Left kidney (tissue), 2 donors: ENCODE results near the gene PITHD1. TPM values are rescaled to one million over a fixed set of nuclear protein-coding genes. Genes with fewer than 3 reads are reported as not detected.
"Not testable (repeated sequence)": the region's sequence is repeated elsewhere in the genome, so short reads cannot be mapped to it uniquely, and the experiment has no call there.

Experiments used
- DNase-seq: peaks from one replicate; pipeline ENCODE4 v3.0.0-alpha.2; 2013
- polyA plus RNA-seq: library from polyadenylated mRNA; unstranded; fragments of 120-200 nt; gene quantifications from one replicate; pipeline ENCODE4 v1.2.1, GENCODE V29; 2013; ENCODE audit not compliant: insufficient read length

The PITHD1 gene
- polyA plus RNA-seq, 1 donor = 68.4 TPM

DNA sequence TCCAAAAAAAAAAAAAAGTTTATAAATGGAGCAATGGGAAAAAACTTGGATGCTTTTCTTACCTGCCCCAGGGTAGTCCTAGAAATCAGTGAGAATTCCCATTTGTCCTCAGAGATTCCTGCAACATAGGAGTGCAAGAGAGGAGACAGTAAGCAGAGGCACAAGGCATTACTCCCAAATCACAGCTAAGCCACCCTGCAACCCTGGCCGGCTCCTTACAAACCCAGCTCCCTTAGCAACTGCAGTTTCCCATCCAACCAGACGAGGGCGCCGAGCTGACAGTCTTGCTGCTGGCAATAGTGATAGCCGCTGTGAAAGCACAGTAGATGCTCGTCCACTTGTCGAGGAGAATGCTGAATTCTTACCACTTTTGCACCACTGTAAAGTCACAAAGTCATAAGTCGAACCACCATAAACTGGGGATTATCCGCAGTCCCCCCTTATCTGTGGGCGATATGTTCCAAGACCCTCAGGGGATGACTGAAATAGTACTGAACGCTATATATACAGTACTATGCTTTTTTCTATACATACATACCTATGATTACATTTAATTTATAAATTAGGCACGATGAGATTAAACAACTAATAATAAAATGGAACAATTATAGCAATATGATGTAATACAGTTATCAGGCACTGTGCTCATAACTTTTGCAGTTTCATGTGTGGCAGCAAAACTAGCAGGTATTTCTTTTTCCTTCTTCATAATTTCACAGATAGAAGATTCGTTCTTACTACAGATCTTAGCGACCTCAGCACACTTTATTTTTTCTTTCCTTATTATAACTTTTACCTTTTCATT lies 6.0 kb upstream of the PITHD1 start:
- peak; percentile 76 for DNase-seq

DNA sequence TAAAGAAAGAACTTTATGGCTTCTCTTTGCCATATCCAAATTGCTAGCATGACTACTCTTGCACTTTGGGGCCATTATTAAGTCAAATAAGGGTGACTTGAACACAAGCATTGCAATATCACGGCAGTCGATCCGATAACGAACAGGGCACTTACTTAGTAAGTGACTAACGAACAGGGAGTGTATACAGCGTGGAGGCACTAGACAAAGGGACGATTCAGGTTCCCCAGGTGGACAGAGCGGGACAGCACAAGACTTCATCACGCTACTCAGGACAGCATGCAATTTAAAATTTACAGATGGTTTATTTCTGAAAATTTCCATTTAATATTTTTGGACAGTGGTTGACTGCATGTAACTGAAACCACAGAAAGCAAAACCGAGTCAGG lies 5.4 kb upstream of the PITHD1 start:
- DNase-seq = no peak

DNA sequence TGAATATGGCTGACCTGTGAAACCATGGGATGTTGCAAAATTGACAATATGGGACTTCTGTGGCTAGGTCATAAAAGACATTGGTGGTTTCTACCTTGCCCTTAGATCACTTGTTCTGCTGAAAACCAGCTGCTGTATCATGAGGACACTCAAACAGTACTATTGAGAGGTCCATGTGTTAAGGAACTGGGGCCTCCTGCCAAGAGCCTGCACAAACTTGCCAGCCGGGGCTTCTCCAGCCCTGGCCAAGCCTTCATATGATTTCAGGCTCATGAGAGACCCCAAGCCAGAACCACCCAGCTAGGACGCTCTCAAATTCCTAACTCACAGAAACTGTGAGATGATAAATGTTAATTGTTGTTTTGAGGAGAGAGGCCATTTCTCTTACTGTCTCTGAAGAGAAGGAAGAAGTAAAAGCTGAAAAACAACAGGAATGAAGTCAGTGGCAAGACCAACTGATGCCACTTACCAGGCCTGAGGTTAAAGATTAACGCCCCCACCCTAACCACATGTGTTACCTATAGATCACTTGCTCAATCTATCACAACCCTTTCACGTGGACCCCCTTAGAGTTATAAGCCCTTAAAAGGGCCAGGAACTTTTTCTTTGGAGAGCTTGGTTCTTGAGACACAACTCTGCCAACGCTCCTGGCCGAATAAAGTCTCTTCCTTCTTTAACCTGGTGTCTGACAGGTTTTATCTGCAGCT lies 3.9 kb upstream of the PITHD1 start:
- no peak for DNase-seq

DNA sequence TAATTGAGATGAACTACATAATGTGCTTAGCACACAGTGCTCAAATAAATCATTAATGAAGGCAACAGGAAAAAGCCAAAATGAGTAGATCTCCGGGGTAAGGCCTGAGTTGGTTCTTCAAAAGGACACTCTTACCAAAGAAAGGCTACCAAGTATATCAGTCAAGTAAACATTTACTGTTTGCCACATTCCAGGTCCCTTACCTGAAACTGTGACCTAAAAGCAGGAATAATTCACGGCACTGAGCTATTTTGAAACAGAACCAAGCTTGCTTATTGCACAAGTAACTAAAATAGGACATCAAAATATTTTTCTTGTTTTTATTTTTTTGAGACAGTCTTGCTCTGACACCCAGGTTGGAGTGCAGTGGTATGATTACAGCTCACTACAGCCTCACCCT lies 2.0 kb upstream of the PITHD1 start:
- DNase-seq = no peak

DNA sequence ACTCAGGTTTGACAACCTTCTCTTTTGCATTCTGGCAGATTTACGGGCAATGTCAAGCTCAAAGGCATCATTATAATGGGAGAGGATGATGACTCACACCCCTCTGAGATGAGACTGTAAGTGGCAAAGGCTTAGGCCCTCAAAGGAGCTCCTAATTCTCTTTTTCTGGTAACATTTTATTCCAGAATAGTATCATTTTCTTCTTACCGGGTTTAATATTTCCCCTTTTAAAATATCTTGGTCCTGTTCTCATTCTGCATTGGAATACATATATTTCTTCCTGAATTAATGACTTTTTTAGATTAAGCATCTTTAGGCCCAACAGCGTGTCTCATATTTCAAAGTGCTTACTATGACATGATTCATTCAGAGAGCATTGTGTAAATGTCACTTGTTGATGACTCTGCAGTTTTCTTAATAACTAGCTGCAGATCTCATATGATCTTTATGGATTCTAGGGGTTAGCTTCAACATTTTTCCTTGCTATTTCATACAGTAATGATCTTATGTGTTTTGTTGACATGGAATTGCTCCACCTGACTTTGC lies 1.7 kb downstream of the PITHD1 start:
- no peak for DNase-seq

DNA sequence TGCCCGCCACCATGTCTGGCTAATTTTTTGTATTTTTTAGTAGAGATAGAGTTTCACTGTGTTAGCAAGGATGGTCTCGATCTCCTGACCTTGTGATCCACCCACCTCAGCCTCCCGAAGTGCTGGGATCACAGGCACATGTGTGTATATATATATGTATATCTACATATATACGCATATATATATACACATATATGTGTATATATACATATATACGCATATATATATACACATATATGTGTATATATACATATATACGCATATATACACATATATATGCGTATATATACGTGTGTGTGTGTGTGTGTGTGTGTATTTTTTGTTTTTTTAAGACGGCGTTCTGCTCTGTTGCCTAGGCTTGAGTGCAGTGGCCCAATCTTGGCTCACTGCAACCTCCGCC lies 4.9 kb downstream of the PITHD1 start:
- DNase-seq = not testable (repeated sequence)

DNA sequence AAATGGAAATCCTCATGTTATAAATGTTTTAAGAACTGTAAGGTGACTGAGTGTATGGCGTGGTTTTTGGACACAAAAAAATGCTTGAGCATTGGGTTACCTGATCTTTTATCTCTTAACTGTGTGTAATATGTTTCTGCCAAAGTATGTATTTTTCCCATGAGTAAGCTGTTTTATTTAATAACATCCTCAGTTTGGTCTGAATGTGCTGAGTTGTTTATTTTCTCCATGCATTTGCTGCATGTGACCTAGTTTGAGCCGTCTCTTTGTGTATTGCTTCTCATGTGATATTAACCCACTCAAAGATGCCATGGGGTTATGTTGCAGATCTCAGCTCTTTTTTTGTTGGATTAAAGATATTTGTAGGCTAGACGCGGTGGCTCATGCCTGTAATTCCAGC lies 6.6 kb downstream of the PITHD1 start:
- no peak for DNase-seq

DNA sequence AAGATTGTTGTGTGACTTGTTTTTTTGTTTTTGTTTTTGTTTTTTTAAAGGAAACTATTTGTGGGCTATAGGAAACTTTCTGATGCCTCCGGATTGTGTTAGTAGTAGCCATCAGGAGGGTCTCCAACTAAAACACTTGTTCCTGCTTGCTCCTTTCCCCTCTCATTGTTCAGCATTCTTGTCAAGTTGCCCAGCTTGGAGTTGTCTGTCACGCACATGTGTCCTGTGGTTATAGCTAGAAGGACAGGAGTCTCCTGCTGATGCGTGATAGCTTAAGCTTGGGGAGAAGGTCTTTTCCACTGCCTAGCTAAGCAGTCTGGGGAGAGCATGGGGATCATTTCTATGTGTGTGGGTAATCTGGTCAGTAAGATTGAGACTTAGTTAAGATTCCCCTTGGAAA lies 9.5 kb downstream of the PITHD1 start:
- DNase-seq = no peak

DNA sequence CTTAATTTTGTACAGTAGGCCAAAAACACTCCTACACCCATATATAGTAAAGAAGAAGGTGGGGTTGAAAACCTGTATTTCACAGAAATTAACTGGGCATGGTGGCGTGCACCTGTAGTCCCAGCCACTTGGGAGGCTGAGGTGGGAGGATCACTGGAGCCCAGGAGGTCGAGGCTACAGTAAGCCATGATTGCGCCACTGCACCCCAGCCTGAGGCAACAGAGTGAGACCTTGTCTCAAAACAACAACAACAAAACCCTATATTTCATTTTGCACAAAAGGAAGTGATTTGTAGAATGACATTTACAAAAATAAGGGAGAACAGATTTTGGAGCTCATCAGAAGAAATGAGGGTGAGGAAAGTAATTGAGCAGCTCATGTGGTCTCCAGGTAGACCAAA lies 10.5 kb downstream of the PITHD1 start:
- DNase-seq = no peak

DNA sequence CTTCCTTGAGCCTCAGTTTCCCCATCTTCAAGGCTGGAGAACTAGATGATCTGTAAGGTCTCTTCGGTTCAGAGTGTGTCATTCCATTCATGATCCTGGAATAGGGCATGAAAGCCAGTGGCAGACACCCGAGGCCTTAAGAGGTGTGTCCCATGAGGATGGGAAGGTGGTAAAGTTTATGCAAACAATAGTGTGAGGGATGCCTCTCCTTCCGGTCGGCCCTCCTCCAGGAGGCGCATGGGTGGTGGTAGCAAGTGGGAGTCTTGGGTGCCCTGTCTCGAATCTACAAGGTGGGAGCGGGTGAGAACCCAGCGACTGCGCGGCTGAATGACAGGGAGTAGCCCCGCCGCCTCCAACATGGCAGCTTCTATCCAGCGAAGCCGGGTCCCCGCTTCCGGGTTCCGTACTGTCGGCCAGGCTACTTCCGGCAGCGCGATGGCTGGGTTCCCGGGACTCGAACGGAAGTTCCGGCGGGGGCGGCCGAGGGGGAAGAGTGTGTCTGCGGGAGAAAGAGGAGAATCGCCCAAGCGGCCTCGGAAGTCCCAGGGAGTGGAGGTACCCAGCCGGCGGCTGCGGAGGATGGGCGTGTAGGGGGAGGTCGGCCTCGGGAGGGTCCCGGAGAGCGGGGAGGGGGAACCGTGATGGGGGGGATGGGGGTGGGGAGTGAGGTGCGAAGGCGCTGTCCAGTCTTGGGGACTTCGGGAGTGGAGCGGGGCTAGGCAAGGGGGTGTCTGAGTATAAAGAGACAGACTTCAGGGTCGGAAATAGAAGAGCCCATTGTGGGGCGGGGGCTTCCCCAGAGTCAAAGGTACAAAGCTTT lies 12.7 kb downstream of the PITHD1 start, which contains the start of gene LYPLA2:
Gene LYPLA2, plus strand, starts transcription at position 450 of the 820 bp plus-strand sequence. CDS start 1,538 bp downstream, outside the sequence.
- DNase-seq = peak; percentile 90

DNA sequence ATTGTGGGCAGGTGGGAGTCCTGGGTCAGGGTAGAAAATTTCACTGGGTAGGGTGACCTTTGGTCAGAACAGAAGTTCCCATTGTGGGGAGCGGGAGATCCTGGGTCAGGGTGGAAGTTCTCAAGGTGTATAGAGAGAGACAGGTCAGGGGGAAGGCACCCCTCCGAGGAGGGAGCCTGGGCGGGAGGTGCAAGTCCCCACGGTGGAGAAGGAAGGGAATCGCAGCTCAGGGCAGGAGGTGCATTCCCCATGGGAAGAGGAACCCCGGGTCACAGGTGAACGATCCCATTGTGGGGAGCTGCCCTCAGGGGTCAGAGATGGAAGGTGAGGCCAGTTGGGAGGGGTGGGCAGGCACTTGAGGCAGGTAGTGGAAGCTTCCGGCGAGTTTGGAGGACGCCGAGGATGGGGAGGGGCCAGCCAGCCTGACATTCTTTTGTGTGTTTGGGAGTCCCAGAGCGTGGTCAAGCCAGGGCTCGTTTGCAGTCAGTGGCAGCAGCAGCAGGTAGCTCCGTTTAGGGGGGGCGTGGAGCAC lies 13.4 kb downstream of the PITHD1 start:
- no peak for DNase-seq

DNA sequence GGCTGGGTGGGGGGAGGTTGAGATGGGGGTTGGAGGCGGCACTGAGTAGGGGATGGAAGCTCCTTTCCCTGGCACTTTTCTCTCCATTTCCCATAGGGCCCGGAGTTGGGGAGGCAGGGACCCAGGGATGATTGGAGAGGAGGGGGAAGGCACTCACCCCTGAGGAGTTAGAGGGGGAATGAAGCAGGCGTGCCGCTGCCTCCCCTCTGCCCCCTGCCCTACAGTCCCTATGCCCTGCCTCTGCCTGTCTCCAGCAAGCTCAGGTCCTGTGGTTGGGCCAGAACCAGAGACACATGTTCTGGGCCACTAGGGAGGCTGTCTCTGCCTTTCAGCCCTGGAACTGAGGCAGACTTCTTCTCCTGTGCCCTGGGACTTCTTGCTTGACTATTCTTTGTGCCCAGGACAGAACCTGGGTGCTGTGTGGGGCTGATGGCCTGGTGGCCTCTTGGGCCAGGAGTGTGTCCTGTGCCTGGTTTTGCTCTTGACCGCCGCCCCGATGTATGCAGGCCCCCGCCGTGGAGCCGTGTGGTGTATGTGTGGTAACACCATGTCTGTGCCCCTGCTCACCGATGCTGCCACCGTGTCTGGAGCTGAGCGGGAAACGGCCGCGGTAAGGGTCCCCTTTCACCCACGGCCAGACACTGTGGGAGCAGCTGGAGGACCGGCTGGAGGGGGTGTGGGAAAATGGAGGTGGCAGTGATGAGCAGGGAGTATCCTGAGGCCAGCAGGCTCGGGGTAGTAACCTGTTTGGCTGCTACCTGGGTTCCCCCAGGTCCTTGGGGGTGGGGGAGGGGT lies 14.1 kb downstream of the PITHD1 start:
- DNase-seq = no peak

DNA sequence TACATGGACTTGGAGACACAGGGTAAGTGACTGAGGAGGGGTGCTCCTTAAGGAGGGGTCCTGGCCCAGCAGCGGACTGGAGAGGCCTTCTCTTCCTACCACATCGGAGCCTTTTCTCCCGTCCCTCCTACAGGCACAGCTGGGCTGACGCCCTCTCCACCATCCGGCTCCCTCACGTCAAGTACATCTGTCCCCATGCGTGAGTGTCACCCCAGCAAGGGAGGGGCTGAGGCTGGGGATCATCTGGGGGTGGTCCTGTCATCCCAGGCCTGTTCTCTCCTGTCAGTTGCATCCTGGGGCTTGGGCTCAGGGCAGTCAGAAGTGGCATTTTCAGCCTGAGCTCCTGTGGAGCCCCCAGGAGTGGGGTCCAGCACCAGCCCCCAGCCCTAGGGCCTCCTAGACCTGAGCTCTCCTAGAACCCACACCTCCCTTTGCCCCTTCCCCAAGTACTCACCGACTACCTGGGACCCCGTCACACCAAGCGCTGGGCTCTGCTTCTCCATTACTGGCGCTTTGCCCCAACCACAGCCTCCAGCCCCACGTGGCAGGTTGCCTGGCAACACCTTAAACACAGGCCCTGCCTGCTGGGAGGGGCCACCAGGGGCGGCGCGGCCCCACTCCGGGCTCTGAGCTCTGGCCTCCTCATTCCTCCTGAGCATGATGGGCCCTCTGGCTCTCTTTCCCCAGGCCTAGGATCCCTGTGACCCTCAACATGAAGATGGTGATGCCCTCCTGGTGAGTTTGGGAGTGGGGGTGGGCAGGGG lies 15.0 kb downstream of the PITHD1 start:
- DNase-seq = no peak

DNA sequence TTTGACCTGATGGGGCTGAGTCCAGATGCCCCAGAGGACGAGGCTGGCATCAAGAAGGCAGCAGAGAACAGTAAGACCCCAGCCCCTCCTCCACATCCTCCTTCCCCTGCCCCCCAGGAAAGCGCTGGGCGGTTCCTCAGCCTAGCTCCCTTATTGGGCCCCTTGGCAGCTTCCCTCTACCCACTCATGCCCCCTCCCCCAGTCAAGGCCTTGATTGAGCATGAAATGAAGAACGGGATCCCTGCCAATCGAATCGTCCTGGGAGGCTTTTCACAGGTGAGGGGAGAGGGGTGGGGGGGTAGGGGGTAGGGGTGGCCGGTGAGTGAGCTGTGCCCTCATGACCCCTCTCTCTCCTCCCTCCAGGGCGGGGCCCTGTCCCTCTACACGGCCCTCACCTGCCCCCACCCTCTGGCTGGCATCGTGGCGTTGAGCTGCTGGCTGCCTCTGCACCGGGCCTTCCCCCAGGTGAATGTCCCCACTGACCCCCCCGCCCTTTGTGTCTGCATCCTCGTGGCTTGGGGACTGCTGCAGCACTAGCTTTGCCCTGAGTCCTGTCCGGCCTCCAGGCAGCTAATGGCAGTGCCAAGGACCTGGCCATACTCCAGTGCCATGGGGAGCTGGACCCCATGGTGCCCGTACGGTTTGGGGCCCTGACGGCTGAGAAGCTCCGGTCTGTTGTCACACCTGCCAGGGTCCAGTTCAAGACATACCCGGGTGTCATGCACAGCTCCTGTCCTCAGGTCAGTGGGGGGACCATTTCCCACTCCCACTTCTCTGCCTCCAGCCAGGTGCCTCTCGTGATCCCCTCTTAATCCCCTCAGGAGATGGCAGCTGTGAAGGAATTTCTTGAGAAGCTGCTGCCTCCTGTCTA lies 15.9 kb downstream of the PITHD1 start:
- DNase-seq = no peak

DNA sequence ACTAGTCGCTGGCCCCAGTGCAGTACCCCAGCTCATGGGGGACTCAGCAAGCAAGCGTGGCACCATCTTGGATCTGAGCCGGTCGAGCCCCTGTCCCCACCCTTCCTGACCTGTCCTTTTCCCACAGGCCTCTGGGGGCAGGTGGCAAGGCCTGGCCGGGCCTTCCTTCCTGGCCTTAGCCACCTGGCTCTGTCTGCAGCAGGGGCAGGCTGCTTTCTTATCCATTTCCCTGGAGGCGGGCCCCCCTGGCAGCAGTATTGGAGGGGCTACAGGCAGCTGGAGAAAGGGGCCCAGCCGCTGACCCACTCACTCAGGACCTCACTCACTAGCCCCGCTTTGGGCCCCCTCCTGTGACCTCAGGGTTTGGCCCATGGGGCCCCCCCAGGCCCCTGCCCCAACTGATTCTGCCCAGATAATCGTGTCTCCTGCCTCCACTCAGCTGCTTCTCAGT lies 16.5 kb downstream of the PITHD1 start:
- not testable (repeated sequence) for DNase-seq

DNA sequence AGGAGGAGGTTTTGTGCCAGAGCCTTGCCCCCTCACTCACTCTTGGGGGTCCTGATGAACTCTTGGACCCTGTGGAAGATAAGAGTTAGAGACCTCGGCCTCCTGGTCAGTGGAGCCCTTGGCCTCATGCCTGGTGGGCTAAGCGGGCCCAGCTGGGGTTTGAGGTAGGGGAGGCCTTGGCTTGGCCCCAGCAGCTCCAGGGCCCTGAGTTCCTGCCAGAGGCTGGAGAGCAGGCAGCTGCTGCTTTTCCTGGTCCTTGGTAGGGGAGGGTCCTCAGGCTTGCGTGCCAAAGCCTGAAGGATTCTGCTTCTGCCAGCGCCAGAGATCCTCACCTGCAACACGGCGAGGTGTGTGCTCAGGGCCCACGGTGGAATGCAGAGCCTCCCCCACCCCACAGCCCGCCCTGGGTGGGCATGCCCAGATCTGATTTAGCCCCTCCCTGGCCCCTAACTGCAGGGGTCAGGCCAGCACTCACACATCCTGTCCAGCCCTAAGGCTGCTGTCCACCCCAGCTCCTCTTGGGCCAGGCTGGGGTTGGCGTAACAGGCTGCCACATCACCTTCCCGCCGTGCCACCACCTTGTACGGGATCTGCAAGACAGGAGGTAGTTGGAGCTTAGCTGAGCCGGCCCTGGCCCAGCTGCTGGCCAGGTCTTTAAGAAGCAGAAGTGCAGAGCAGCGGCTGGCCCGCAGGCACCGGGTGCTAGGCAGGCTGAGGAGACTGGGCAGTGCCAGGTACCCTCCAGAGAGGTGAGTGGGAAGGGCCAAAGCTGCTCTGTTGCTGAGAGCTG lies 17.7 kb downstream of the PITHD1 start:
- no peak for DNase-seq

DNA sequence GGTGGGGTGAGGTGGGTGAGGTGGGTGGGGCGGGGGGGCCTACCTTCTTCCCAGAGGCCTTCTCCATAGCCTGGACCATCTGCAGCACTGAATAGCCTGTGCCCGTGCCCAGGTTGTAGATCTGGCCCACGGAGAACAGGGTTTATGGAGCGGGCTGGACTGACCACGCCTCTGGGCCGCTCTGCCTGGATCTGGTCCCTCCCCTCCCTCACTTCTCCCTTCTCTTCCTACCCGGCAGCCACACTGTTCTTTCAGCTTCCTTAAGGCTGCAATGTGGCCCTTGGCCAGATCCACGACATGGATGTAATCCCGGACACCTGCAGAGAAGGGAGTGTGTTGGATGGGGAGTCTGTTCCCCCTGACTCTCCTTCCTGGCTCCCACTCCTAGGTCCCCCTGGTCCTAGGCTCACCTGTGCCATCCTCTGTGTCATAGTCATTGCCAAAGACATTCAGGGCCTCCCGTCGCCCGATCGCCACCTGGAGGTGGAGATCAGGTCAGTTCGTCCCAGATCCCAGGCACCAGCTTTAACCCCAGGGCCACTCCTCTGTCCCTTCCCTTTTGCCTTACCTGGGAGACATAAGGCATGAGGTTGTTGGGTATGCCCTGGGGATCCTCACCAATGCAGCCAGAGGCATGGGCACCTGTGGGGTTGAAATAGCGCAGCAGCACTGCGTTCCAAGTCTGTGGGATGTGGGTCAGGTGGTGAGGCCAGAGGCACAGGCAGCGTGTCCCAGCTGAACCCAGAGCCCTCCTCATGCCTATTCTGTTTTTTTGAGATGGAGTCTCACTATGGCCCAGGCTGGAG lies 18.5 kb downstream of the PITHD1 start:
- DNase-seq = no peak
